ENCODE measurements around the gene SLC16A11.
A peak's percentile ranks its signal among the peaks of the same experiment; 100 is the strongest.
"Not testable (repeated sequence)": the region's sequence is repeated elsewhere in the genome, so short reads cannot be mapped to it uniquely, and the experiment has no call there.

Gene SLC16A11

DNA sequence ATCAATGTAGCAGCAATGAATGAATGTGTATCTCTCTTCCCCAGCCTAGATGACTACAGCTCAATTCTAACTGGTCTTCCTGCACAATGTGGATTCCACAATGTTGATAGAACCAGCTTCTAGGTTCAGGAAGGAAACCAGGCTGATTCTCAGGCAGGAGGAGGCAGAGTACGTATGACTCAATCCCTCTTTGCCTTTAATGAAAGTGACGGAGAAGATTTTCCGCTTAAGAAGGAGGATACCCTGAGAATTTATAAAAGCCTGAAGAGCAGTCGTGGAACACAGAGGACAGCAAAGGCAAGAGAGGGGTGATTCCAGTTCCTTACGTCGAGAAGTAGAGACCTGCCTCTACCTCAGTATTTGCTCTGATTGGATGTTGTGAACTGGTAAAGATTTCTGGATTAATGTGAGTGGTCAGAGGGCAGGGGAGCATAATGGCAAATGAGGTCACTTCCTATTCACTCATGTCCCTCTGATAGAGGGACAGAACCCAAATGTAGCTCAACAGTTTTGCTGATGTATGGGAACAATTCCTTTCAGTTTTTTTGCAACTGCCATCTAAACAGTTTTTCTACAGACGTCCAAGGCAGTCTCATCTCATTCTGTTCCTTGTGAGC, 15.0 kb upstream of the SLC16A11 start:
- DNase-seq = no peak

DNA sequence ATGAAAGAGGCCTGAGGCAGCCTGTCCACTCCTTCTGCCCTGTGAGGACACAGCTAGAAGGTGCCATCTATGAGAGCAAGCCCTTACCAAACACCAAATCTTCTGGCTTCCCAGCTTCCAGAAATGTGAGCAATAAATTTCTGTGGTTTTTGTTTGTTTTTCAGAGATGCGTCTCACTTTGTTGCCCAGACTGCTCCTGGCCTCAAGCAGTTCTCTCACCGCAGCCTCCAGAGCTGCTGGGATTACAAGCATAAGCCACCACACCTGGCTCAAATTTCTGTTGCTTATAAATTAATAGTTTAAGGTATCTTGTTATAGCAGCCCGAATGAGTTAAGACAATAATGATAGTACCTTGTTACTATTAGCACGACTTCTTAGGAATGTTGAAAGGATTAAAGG, 12.5 kb upstream of the SLC16A11 start:
- DNase-seq = no peak

DNA sequence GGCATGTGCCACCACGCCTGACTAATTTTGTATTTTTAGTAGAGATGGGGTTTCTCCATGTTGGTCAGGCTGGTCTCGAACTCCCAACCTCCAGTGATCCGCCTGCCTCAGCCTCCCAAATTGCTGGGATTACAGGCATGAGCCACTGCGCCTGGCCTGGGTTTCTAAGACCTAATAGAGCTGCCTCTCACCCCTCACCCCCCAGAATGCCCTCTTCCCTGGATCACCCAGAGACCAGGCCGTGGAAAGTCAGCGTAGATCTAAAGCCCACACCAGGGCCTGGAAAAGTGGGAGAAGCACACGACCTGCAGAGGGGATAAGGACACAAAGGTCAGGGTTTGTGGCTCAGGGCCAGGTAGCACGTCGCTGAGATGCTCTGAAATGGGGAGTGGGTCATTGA, 6.7 kb upstream of the SLC16A11 start:
- DNase-seq = not testable (repeated sequence)

DNA sequence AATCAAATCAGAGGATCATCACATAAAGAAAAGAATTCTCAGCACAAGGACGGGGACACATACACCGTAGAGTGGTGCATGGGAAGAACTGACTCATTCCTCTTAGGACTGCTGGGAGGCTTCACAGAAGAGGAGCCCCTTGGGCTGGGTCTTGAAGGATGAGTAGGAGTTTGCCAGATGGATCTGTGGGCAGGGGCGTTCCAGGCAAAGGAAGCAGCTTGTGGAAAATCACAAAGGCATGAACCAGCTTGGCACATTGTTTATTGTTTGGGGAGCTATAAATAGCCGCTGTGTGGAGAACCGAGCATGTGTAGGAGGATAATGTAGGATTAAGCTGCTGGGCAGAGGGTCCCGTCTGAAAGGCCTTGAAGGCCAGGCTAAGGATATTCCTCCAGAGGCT, 5.1 kb upstream of the SLC16A11 start:
- no peak for DNase-seq

DNA sequence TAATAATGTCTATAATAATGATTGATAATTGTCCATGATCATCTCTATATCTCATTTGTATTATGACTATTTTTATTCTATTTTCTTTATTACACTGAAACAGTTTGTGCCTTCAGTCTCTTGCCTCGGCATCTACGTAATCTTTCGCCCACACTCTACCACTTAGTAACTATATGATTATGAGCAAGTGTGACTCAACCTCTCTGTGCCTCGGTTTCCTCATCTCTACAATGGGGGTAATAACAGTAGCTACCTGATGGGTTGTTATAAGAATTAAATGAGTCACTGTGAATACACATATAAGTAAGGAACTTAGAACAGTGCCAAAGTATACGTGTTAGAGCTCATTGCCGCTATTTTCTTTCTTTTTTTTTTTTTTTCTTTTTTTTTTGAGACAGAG, 3.7 kb upstream of the SLC16A11 start:
- no peak for DNase-seq

DNA sequence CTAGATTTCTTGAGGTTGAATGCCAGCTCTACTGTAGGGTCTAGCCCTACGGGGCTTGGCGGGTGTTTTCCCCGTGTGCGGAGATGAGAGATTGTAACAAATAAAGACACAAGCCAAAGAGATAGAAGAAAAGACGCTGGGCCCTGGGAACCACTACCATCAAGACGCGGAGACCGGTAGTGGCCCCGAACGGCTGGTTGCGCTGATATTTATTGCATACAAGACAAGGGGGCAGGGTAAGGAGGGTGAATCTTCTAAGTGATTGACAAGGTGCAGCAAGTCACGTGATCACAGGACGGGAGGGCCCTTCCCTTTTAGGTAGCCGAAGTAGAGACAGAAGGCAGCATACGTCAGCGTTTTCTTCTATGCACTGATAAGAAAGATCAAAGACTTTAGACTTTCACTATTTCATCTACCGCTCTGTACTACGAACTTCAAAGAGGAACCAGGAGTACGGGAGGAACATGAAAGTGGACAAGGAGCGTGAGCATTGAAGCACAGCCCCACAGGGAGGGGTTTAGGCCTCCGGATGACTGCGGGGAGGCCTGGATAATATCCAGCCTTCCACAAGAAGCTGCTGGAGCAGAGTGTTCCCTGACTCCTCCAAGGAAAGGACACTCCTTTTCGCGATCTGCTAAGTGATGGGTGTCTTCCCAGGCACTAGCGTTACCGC, 3.0 kb upstream of the SLC16A11 start:
- DNase-seq = not testable (repeated sequence)

DNA sequence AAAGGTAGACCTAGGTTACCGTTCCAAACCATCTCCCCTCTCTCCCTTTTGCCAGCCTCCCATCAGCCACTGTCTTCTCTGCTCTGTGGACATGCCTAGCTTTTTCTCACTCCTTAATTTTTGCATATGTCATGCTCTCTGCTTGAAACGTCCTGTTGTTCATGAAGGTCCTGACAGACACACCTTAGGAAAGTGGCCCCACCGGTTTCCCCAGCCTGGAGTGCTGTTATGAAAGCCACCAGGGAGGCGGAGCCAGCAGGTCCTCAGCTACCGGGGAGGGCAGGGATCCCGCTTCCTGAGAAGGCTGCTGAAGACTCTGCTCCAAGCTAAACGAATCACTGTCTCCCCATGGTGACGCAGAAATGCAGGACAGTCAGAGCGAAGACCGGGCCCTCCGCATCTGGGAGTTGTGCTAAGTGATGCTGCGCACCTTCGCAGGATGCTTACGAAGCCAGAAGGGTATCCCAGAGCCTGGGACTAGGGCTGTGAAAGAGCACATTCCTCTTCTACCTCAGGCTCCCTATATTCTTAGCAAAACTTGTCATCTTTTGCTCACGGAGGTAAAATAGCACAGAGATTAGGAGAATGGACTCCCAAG, 2.3 kb upstream of the SLC16A11 start:
- no peak for DNase-seq

DNA sequence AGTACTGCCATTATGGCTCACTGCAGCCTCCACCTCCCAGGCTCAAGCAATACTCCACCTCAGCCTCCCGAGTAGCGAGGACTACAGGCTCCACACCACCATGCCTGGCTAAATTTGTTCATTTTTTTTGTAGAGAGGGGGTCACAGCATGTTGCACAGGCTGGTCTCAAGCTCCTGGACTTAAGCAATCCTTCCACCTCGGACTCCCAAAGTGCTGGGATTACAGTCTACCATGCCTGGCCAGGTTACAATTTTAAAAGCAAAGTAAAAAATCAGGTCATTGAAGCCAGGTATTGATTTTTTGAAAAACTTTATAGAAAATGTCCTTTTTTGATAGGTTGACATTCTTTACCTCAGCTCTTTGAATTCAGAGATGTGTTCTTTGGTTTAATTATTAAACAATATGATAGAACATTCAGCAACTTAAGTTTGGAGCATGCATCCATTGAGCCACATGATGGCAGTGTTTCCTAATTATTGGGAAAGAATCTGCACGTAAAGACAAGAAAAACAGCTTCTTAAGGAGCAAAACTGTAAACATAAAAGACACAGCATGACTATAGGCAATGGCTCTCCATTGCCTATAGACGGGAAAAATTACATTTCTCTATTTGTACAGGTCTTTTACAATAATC, 1.7 kb upstream of the SLC16A11 start:
- no peak for DNase-seq

DNA sequence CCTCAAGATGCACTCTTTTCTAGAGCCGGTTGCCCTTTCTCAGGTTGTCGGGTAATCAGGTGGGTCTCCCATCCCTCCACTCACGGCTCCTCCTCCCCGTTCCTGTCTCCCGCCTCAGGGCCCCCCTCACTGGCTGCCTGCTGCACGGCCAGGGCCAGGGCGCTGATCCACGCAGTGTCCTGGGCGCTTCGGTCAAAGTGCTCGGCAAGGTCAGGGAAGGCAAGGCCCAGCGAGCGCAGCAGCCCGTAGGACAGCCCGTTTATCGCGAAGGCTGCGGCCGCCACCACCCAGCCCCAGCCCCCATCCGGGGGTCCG, 753 bp downstream of the SLC16A11 start:
- DNase-seq = no peak

DNA sequence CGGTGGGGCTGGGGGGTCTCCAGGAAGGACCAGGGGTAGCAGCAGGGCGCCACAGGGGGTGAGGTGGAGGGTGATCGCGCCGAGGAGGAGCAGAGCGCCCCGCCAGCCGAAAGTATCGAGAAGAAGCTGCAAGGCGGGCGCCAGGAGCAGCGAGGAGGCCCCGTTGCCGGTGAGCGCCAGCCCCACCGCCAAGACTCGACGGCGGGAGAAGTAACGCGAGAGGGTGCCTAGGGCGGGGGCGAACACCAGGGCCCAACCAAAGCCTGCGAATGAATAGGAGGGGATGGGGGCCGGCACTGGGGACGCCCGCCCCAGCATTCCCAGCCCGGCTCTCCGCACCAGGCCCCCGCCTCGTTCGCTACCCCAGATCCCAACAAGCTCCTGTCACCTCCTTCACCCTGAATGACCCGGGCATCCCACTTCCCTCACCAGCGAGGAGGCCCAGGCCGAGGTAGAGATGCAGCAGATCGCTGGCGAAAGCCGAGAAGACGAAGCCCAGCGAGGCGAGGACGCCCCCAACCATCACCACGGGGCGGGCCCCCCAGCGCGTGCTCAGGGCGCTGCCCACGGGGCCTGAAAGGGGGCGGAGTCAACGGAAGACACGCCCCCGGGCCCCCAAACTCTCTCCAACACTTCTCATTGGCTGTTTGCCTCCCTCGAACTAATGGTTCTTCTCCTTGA, 1.3 kb downstream of the SLC16A11 start:
- no peak for DNase-seq

DNA sequence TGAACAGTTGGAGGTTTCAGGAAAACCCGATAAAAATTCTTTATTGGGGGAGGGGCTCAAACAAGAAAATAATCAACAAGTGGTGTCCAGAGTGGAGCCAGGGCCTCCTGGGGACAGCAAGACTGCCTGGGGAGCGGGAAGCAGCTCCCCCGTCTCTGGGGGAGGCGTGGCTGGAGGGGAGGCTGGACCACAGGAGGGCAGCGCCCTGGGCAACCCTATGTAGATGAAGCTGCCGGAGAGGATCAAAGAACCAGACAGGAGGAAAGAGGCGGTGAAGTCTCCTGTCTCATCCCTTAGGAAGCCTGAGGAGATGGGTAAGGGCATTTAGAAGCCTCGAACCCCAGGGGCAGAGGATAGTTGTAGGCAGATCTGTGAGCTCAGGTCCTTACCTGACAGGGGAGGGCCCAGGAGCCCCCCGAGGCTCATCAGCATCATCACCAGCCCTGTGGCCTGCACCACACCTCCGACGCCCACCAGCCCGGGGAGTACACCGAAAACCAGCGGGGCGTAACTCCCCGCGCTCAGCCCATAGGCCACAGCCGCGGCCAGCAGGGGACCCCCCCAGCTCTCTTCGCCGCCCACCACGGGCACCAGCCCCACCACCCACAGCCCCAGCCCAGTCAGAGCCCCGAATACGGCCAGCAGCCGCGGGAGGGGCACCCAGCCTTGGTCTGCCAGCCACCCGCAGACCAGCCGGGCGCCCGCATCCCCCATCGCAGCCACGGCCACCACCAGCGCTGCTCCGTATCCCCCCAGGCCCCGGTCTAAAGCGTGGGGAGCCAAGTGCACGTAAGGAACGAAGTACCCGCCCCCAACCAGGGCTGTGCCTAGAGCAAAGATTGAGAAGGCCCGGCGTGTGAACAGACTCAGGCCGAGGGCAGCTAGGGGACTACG, 2.0 kb downstream of the SLC16A11 start:
- DNase-seq = no peak

DNA sequence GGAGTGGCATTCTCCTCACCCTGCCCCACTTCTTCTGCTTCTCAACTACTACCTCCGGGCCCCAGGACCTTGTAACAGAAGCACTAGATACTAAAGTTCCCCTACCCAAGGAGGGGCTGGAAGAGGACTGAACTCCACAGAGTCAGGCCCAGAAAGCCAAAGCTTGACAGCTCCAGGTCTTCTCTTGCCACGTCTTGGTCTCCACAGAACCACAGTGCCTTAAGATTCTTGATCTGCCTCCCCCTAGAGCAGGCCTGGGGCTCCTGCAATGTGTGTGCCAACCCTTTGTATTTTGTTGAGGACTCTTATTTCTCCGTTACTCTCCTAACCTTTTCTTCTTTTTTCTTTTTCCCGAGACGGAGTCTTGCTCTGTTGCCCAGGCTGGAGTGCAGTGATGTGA, 4.1 kb downstream of the SLC16A11 start:
- no peak for DNase-seq

DNA sequence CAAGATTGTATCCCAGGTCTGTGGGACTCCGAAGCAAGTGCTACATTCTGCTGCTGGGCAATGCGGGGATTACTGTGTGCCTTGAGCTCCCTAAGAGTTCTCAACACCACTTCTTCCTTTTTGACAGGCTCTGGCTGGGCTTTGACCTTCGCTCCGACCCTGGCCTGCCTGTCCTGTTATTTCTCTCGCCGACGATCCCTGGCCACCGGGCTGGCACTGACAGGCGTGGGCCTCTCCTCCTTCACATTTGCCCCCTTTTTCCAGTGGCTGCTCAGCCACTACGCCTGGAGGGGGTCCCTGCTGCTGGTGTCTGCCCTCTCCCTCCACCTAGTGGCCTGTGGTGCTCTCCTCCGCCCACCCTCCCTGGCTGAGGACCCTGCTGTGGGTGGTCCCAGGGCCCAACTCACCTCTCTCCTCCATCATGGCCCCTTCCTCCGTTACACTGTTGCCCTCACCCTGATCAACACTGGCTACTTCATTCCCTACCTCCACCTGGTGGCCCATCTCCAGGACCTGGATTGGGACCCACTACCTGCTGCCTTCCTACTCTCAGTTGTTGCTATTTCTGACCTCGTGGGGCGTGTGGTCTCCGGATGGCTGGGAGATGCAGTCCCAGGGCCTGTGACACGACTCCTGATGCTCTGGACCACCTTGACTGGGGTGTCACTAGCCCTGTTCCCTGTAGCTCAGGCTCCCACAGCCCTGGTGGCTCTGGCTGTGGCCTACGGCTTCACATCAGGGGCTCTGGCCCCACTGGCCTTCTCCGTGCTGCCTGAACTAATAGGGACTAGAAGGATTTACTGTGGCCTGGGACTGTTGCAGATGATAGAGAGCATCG, 5.6 kb downstream of the SLC16A11 start:
- DNase-seq = no peak

DNA sequence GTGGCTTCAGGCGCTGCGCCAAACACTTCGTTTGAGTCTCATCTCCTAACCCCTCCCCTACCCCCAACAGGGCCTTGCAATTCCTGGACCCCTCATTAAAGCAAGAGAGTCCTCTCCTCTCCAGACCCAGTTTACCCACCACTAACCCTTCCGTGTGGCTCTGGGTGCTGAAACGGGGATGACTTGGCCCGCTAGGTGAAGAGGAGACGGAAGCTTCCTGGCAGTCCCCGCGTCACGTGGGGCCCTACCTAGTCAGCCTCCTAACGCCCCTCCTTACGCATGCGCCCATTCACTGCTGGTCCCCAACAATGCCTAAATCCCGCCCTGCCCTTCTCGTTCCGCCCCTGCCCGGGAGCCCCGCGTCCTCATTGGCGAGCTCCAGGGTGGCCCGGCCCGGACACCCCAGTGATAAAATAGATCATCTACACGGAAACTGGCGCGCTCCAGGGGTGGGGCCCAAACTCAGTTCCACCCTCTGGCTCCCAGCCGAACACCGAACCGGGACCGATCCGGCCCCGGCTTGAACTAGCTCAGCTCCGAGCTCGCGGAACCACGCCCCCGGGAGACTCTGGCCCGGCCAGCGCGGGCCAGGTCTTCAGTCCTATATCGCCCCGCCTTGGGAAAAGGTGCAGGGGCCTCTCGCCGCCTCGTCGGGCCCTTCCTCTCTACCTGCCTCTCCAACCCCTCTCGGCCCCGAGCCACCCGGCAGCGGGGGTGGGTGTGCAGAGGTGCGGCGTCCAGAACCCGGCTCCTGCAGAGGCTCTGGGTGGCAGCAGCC, 8.1 kb downstream of the SLC16A11 start, which contains the start of gene SLC16A13:
SLC16A13 (plus strand) TSS at position 425 of the 778 bp plus-strand sequence. CDS start 368 bp downstream, outside the sequence.
- peak; percentile 95 for DNase-seq

DNA sequence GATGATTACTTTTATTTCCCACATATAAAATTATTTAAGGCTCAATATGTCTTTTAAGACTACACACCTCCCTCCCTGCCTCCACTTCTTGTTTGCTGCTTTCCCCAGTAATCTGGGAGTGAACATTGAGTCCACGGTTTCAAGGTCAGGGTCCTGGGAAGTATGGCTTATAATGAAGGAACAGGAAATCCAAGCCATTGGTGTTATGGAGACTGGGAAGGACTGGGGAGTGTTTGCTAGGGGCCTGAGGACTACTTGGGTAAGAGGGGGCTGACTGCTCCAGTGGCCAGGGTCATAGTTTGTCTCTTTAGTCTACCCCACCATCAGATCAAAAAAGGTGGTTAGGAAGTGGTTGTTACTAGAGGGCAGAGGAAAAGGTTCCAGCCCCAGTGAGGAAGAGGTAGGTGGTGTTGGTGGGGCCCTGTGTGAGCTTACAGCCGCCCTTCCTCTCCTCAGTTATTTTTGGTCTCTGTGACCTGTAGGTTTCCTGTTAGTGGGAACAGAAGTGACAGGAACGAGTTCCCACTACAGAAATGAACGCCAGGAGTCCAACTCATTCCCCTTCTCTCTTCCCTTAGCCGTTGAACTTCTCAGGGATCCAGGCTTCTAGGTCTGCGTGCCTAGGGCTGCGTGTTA, 8.8 kb downstream of the SLC16A11 start:
- DNase-seq = no peak

DNA sequence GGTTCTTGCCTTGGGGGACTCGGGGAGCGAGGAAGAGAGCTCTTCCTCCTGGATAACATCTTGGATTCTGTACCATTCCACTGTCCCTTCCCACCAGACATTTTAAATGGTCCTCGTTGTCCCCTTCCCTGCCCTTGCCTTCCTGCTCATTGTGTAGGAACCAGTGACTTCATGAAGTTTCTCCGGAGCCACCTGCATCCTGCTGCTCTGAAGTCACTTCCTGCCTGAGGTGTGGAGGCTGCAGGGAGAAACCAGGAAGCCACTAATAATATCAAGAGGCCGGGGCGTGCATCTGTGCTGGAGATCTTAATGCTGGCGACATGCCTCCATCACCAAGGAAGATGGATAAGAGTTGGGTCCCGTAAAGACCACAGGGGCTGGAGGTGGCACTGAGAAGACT, 14.2 kb downstream of the SLC16A11 start:
- DNase-seq = no peak

DNA sequence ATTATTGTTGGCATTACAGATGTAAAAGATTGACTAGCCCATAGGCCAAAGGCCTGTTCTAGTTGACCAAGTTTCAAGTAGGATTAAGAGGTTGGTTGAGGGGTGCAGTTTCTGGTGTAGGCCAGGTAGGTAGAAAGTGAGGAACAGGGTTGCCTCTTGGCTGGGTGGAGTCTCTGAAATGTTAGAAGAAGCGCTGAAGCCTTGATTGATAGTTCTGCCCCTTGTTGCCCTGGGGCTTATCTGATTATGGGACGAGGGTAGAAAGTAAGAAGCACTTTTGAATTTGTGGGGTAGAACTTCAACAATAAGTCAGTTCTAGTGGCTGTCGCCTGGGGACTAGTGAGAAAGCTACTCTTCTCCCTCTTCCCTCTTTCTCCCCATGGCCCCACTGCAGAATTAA, 14.8 kb downstream of the SLC16A11 start:
- no peak for DNase-seq

DNA sequence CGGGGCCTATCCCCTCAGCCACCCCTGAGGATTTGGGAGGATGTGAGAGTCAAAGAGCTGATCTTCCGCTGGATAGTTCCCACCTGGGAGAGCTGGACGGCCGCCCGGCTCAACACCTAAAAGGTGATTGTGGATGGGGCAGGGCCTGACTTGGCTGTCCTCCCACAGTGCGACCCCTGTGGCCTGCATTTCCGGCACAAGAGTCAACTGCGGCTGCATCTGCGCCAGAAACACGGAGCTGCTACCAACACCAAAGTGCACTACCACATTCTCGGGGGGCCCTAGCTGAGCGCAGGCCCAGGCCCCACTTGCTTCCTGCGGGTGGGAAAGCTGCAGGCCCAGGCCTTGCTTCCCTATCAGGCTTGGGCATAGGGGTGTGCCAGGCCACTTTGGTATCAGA, 16.6 kb downstream of the SLC16A11 start:
- DNase-seq = no peak

DNA sequence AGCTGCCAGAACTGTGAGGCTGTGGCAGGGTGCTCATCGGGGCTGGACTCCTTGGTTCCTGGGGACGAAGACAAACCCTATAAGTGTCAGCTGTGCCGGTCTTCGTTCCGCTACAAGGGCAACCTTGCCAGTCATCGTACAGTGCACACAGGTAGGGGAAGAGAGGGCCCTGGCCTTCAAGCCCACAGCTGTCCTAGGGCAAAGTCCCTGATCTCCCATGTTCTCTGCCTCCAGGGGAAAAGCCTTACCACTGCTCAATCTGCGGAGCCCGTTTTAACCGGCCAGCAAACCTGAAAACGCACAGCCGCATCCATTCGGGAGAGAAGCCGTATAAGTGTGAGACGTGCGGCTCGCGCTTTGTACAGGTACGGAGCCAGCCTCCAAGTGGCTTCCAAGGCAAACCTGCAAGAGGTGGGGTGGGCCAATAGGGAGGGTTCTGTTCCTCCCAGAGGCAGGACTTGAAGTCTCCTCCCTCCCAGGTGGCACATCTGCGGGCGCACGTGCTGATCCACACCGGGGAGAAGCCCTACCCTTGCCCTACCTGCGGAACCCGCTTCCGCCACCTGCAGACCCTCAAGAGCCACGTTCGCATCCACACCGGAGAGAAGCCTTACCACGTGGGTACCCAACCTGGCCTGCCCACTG, 17.3 kb downstream of the SLC16A11 start:
- DNase-seq = no peak

DNA sequence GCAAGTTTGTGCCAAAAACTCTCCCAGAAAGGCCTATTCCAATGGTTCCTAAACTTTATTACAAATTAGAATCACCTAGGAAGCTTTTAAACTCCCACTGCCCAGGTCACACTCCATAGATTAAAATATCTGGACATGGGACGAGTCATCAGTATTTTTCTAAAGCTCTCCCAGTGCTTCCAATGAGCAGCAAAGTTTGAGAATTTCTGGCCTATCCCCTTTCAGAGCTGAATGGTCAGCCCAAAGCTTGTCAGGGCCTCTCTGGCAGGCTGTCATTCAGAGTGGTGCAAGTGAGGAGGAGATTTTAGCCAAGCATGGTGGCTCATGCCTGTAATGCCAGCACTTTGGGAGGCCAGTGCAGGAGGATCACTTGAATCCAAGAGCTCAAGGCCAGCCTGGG, 18.6 kb downstream of the SLC16A11 start:
- DNase-seq = no peak

All from 8988T (cell line).